ENCODE data around the gene GON4L.
"Not testable (repeated sequence)": the region's sequence is repeated elsewhere in the genome, so short reads cannot be mapped to it uniquely, and the experiment has no call there.

GON4L gene

GRCh38 chr1:155867766-155868165 lies 10.8 kb upstream of the GON4L start:
- no peak for DNase-seq

GRCh38 chr1:155864393-155864792 lies 7.4 kb upstream of the GON4L start:
- DNase-seq = no peak

GRCh38 chr1:155861896-155862295 lies 4.9 kb upstream of the GON4L start:
- no peak for DNase-seq

- DNase-seq = no peak
These were observed 4.0 kb upstream of the GON4L start for GRCh38 chr1:155860970-155861510.

GRCh38 chr1:155859881-155860871 lies 3.2 kb upstream of the GON4L start:
- DNase-seq = peak; percentile 88

GRCh38 chr1:155859234-155859829 lies 2.3 kb upstream of the GON4L start, which contains the start of gene SYT11:
TSS of gene SYT11 (plus strand) at chr1:155859567. CDS start at chr1:155859762, 195 bp downstream.
- peak; percentile 99 for DNase-seq

- no peak for DNase-seq
These were observed 1.8 kb upstream of the GON4L start for GRCh38 chr1:155858800-155859233.

GRCh38 chr1:155856257-155856974 lies 598 bp downstream of the GON4L start:
- no peak for DNase-seq

GRCh38 chr1:155850345-155850744 lies 6.7 kb downstream of the GON4L start:
- DNase-seq = no peak

GRCh38 chr1:155847823-155848529 lies 9.0 kb downstream of the GON4L start:
- DNase-seq = no peak

- DNase-seq = no peak
These were observed 12.1 kb downstream of the GON4L start for GRCh38 chr1:155844860-155845421.

- DNase-seq = no peak
These were observed 16.6 kb downstream of the GON4L start for GRCh38 chr1:155840386-155840785.

GRCh38 chr1:155835548-155835947 lies 21.5 kb downstream of the GON4L start:
- no peak for DNase-seq

- not testable (repeated sequence) for DNase-seq
These were observed 22.1 kb downstream of the GON4L start for GRCh38 chr1:155834927-155835399.

- DNase-seq = no peak
These were observed 22.6 kb downstream of the GON4L start for GRCh38 chr1:155834296-155834926.

GRCh38 chr1:155833665-155834295 lies 23.2 kb downstream of the GON4L start:
- no peak for DNase-seq

GRCh38 chr1:155831279-155831976 lies 25.6 kb downstream of the GON4L start:
- no peak for DNase-seq

- DNase-seq = no peak
These were observed 29.6 kb downstream of the GON4L start for GRCh38 chr1:155827450-155827849.

GRCh38 chr1:155816351-155816750 lies 40.7 kb downstream of the GON4L start:
- DNase-seq = no peak

- no peak for DNase-seq
These were observed 43.3 kb downstream of the GON4L start for GRCh38 chr1:155813672-155814071.
